Prostate gland (tissue), 2 donors: ENCODE results near the gene KXD1. TPM values are rescaled to one million over a fixed set of nuclear protein-coding genes. Genes with fewer than 3 reads are reported as not detected.

Experiments used
- DNase-seq: peaks from one replicate; pipeline ENCODE4 v3.0.0-alpha.2; 2019; ENCODE audit warnings: low spot score
- H3K27ac ChIP-seq, 2 donors: fragments of 200-600 bp; sonication (generic); 2 replicates each; pipeline ENCODE4 v1.5.1; 2017 to 2019
- H3K27me3 ChIP-seq: fragments of 200-600 bp; sonication (generic); replicated peaks from 2 replicates; pipeline ENCODE4 v1.5.1; 2019; ENCODE audit not compliant: insufficient read depth
- H3K36me3 ChIP-seq, 2 donors: fragments of 200-600 bp; sonication (generic); 1 replicate in 1 of 2; 2 replicates in 1 of 2; pipeline versions ENCODE4 v1.5.1 to v1.8.1; 2017 to 2019
- H3K4me1 ChIP-seq: fragments of 200-600 bp; sonication (generic); replicated peaks from 2 replicates; pipeline ENCODE4 v1.5.1; 2019
- H3K4me3 ChIP-seq, 2 donors: fragments of 200-600 bp; sonication (generic); 2 replicates each; pipeline ENCODE4 v1.5.1; 2017 to 2019
- H3K9me3 ChIP-seq: fragments of 200-600 bp; sonication (generic); 2 replicates; pipeline ENCODE4 v1.5.1; 2017
- POLR2A ChIP-seq: fragments of 450-650 bp; IDR thresholded peaks from one replicate; pipeline ENCODE4 v1.6.1; 2016; ENCODE audit warnings: antibody characterized with exemption, mild to moderate bottlenecking
- POLR2AphosphoS5 ChIP-seq: sonication (generic); formaldehyde crosslinking; IDR thresholded peaks from one replicate; pipeline ENCODE4 v1.6.1; 2017; ENCODE audit warnings: antibody characterized with exemption
- WGBS: methylation state at CpG from one replicate; pipeline ENCODE4 v1.1.5; 2018; 5-methylcytosine and 5-hydroxymethylcytosine counted together
- intact Hi-C: fragments of 100-400 bp; cut with DNase I; formaldehyde crosslinking; loops from one replicate; pipeline ENCODE4 v1.14.2; 2022
- total RNA-seq, 2 donors: library from RNA; depleted of rRNA; stranded (reverse); fragments of >200 nt; gene quantifications; one replicate each; pipeline ENCODE4 v1.1.0, GENCODE V29; 2016
- TF ChIP-seq, protein P1 (sequence below), 4 experiments: fragments of 200-600 bp in 2 of 4; fragments of 450-650 bp in 2 of 4; sonication (generic) in 2 of 4; IDR thresholded peaks; 1 replicate in 3 of 4; 2 replicates in 1 of 4; pipeline ENCODE4 v1.5.1; 2016 to 2019; ENCODE audit warnings: antibody characterized with exemption in 4 of 4, mild to moderate bottlenecking in 2 of 4, moderate library complexity in 2 of 4

The KXD1 gene
- total RNA-seq, 2 donors from 2014 or later = 115 to 130 TPM

DNA sequence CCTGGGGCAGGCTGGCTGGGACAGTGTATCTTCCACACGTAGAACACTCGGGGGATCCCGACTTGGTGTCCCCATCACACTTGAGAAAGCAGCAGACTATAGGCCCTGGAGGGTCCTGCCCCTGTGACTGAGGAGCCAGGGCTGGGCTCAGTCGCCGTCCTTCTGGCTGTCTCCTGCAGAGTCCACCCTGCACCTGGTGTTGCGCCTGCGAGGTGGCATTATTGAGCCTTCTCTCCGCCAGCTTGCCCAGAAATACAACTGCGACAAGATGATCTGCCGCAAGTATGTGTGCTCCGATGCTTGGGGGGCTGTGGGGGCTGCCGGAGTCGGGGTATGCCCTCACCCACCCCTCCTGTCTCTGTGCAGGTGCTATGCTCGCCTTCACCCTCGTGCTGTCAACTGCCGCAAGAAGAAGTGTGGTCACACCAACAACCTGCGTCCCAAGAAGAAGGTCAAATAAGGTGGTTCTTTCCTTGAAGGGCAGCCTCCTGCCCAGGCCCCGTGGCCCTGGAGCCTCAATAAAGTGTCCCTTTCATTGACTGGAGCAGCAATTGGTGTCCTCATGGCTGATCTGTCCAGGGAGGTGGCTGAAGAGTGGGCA, 17.1 kb downstream of the KXD1 start:
- DNase-seq = no peak
- WGBS = 96% methylated on average over 18 of the region's 18 CpGs
- Histone ChIP-seq H3K27me3 (no peaks in the 10 kb centered on the region), H3K4me1 (peaks cover 11% of the 10 kb centered on the region), H3K9me3 (no peaks in the 10 kb centered on the region), H3K27ac (no peak overlapping the region), H3K4me3 (no peak overlapping the region), H3K36me3 (peaks cover 10 to 17% of the 10 kb centered on the region in 2 donors)
- intact Hi-C loops = loop anchor here (5.0 kb wide), 1 partner anchor 122 kb away; no protein-coding TSS in a partner anchor
- TF ChIP-seq, protein P1, sequence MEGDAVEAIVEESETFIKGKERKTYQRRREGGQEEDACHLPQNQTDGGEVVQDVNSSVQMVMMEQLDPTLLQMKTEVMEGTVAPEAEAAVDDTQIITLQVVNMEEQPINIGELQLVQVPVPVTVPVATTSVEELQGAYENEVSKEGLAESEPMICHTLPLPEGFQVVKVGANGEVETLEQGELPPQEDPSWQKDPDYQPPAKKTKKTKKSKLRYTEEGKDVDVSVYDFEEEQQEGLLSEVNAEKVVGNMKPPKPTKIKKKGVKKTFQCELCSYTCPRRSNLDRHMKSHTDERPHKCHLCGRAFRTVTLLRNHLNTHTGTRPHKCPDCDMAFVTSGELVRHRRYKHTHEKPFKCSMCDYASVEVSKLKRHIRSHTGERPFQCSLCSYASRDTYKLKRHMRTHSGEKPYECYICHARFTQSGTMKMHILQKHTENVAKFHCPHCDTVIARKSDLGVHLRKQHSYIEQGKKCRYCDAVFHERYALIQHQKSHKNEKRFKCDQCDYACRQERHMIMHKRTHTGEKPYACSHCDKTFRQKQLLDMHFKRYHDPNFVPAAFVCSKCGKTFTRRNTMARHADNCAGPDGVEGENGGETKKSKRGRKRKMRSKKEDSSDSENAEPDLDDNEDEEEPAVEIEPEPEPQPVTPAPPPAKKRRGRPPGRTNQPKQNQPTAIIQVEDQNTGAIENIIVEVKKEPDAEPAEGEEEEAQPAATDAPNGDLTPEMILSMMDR (IDR thresholded peaks at IDR 0.05) = no peak
- TF ChIP-seq POLR2AphosphoS5 (no peak), POLR2A (no peak)

- Histone ChIP-seq H3K4me1 (peaks cover 11% of the 10 kb centered on the region), H3K36me3 (peaks cover 10 to 17% of the 10 kb centered on the region in 2 donors), H3K4me3 (no peak overlapping the region), H3K9me3 (no peaks in the 10 kb centered on the region), H3K27me3 (no peaks in the 10 kb centered on the region), H3K27ac (no peak overlapping the region)
- WGBS = 97% methylated on average over 8 of the region's 8 CpGs
- TF ChIP-seq POLR2A (no peak), POLR2AphosphoS5 (no peak)
- TF ChIP-seq, protein P1 (IDR thresholded peaks at IDR 0.05) = no peak
- no peak for DNase-seq
- intact Hi-C loops = no loop called here
Observed at GRCh38 chr19:18576383-18576782, 18.7 kb downstream of the KXD1 start.

DNA sequence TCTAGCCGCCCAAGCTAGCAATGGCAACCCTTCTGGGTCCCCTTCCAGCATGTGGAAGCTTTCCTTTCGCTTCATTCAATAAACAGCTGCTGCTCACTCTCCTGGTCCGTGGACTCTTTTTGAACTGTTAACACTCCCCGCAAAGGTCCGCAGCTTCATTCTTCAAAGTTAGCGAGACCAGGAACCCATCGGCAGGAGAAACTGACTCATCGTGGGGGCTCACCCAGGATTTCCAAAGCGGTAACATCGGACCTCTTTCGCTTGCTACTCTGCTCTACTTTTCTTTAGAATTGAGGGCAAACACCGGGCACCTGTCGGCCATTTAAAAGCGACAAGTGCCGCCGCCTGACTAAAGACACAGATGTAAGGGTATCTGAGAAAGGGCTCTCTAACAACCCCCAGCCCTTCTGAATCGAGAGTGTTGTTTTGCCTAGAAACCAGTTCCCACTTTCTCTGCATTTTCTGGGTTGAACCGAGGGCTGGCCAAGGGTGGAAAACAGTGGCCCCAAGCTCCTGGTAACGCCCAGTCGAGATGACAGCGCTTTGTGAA, 19.8 kb downstream of the KXD1 start:
- DNase-seq = no peak
- peaks cover 10 to 17% of the 10 kb centered on the region in 2 donors for H3K36me3 ChIP-seq
- no peaks in the 10 kb centered on the region for H3K9me3 ChIP-seq
- no peak overlapping the region for H3K27ac ChIP-seq
- H3K4me1 ChIP-seq = peaks cover 9% of the 10 kb centered on the region
- H3K27me3 ChIP-seq = no peaks in the 10 kb centered on the region
- H3K4me3 ChIP-seq = no peak overlapping the region
- intact Hi-C loops = no loop called here
- no peak for TF ChIP-seq POLR2A
- TF ChIP-seq POLR2AphosphoS5 = no peak
- TF ChIP-seq, protein P1 (IDR thresholded peaks at IDR 0.05) = no peak
- 85% methylated on average over 21 of the region's 21 CpGs for whole genome bisulfite sequencing

DNA sequence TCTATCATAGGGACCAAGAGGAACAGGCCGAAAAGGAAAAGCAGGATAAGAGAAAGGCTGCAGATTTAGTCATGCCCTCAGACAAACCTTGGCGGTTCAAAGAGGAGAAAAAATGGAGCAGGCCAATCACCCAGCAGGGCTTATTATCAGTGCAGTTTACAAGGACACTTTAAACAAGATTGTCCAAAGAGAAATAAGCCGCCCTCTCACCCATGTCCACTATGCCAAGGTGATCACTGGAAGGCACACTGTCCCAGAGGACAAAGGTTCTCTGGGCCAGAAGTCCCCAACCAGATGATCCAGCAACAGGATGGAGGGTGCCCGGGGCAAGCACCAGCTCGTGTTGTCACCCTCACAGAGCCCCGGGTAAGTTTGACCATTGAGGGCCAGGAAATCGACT, 22.6 kb downstream of the KXD1 start:
- intact Hi-C loops = no loop called here
- 65% methylated on average over 7 of the region's 7 CpGs for WGBS
- no peaks in the 10 kb centered on the region for H3K27me3 ChIP-seq

More for the DNA sequence above, 22.6 kb downstream of the KXD1 start:
- peaks cover 0 to 5% of the 10 kb centered on the region in 2 donors for H3K36me3 ChIP-seq
- H3K9me3 ChIP-seq = no peaks in the 10 kb centered on the region
- H3K4me1 ChIP-seq = no peaks in the 10 kb centered on the region
- TF ChIP-seq, protein P1 (IDR thresholded peaks at IDR 0.05) = no peak
- TF ChIP-seq POLR2A (no peak), POLR2AphosphoS5 (no peak)
- H3K4me3 ChIP-seq = no peak overlapping the region
- no peak for DNase-seq
- H3K27ac ChIP-seq = no peak overlapping the region
